HG03460 (cell line): ENCODE data around the gene SF3B2.
A peak's percentile ranks its signal among the peaks of the same experiment; 100 is the strongest.
"Not testable (repeated sequence)": the region's sequence is repeated elsewhere in the genome, so short reads cannot be mapped to it uniquely, and the experiment has no call there.

ENCODE experiments used
- ATAC-seq: cut with Tn5 transposase; IDR thresholded peaks from one replicate; pipeline ENCODE4 v1.9.1; 2021; ENCODE audit not compliant: unreplicated experiment

The SF3B2 gene

DNA sequence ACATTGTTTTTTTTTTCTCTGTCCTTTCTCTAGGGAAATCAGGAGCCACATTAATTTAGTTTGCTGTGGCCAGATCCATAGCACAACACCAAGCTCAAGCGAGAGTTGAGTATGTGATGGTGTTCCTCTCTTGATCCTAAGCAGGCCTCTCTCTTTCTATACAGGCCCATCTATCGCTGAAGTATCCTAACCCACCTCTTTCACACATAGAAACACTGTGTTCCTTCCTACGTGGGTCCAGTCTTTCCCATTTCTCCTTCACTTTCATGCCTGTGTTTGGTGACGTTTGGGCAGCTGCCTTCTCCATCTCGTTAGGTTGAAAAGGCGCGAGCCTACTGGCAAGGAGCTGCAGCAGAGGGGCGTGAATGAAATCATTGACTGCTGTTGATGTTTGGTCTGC, 20.4 kb downstream of the SF3B2 start:
- no peak for ATAC-seq

- no peak for ATAC-seq
These were observed 21.5 kb downstream of the SF3B2 start for GRCh38 chr11:66073669-66074068.

GRCh38 chr11:66075273-66075672, 23.1 kb downstream of the SF3B2 start:
- no peak for ATAC-seq

GRCh38 chr11:66076561-66076960, 24.4 kb downstream of the SF3B2 start:
- no peak for ATAC-seq

- no peak for ATAC-seq
These were observed 25.8 kb downstream of the SF3B2 start for GRCh38 chr11:66077927-66078326.

- not testable (repeated sequence) for ATAC-seq
These were observed 26.8 kb downstream of the SF3B2 start for GRCh38 chr11:66078949-66079348.

DNA sequence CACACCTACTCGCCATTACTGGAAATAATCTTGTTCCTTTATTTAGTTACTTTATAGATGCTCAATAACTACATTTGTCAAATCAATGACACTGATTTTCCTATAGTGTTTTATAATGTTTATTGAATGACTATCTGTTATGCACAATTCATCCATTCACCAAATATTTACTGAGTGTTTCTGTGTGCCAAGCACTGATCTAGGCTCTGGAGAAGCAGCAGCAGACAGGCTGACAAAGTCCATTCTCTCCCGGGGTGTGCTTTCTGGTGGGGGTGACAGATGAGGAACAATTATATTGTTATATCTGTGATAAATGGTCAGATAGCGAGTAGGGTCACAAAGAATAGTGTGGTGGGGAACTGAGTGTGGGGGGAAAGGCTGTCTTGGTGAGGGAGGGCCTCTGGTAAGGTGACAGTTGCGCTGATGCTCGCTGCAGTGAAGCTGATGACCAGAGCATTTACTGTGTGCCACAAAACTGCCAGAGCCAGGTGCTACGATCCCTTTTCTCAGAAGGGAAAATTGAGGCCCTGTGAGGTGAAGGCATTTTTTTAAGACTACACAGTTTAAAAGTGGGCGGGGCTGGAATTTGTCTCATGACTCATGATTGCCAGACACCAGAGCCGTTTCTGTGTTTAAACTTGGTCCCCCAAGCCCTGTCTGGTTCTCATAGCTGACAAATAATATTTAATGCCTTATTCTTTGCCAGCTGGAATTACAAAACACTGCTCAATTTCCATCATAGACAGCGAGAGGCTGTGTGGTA, 28.1 kb downstream of the SF3B2 start:
- ATAC-seq: no peak

DNA sequence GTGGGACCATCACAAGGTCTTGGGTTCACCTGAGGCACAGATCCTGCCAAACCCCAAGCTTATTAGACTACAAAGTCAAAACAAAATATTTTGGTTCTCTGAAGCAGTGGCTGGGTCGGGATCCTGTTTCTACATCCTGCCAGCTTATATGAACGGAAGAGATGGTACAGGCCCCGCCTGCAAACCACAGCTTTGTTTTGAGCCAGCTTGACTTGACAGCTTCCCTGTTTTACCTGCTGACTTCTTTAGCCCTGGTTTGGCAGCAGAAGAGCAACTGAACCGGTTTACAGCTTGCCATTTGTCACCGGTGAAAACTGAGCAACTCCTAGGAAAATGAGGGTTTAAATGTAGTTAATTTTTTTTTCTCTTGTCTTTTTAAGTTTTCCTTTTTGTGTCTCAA, 29.3 kb downstream of the SF3B2 start:
- ATAC-seq: peak; percentile 72

- ATAC-seq: no peak
These were observed 31.0 kb downstream of the SF3B2 start for GRCh38 chr11:66082946-66083698.

DNA sequence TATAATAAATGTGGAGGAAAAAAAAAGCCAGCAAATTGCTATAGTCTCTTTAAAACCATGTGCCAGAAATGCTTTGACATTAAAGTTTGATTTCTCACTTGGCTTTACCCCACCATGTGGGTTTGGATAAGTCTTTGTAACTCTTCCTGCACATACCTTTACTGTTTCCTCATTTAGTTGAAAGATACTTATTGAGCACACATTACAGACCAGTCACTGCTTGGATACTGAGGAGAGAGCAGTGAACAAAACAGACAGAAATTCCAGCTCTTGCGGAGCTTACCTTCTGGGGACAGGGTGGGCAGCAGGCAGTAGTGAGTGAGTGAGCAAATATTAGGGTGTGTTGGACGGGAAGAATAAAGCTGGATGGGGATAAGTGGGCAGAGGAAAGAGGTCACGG, 31.6 kb downstream of the SF3B2 start:
- no peak for ATAC-seq

DNA sequence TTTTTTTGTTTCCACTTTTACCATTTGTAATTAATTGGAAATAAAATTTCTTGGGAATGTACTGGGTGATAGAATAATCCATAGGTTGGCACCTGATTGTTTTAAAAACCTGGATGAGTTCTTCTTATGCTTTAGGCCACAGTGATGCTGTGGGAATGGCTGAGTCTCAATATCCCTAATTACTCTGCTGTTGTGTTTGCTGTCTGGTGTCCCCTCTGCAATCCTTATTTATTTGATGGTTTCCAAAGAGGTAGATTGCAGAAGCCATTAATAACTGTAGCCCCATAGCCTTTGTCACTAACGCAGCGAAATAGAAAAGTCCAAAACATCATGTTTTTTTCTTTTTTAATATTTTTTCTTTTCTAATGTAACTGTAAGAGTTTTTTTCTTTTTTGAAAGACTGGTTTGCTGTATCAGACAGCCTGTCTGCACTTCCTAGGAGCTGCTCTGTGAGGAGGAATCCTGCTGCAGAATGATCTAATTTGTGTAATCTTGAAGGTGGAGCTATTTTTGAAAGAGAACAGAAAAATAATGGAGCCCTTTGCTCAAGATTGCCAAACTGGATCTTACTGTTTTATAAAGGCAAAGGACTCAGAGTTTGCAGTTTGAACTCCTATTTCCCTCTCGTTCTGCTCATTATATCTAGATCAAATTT, 32.8 kb downstream of the SF3B2 start:
- no peak for ATAC-seq

DNA sequence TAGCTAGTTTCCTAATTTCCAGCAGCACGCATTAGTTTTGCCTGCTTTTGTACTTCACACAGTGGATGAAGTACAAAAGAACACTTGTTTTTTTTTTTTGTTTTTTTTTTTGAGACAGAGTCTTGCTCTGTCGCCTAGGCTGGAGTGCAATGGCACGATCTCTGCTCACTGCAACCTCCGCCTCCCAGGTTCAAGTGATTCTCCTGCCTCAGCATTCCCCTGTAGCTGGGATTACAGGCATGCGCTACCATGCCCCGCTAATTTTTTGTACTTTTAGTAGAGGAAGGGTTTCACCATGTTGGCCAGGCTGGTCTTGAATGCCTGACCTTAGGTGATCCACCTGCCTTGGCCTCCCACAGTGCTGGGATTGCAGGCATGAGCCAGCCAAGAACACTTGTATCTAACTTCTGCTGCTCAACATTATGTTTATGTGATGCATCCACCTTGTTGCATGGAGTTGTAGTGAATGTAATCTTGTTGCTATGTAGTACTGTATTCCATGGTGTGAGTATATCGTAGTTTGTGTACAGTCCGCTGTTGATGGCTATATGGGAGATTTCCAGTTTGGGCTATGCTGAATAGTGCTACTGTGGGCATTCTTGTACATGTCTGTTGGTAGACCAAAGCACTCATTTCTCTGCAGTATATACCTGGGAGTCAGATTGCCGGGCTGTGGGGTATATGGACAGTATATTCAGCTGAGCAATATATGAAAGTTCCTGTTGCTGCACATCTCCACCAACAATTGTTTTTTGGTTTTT, 35.2 kb downstream of the SF3B2 start:
- ATAC-seq: no peak

DNA sequence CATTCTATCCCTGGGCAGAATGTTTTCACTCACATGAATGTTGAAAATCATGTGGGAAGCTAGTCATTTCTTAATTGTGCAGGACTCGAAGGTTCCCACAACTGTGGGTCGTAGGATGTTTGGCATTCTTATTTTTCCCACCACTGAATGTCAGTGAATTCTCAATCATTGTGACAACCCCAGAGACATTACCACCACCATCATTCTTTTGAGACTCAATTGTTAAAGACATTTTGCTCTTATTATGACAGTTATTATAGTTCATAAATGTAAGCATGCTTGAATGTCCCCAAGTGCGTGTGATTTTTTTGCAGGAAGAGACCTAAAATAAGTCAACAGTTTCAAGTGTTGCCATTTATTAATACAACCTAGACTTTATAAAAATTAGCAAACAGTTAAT, 36.9 kb downstream of the SF3B2 start:
- ATAC-seq: no peak

DNA sequence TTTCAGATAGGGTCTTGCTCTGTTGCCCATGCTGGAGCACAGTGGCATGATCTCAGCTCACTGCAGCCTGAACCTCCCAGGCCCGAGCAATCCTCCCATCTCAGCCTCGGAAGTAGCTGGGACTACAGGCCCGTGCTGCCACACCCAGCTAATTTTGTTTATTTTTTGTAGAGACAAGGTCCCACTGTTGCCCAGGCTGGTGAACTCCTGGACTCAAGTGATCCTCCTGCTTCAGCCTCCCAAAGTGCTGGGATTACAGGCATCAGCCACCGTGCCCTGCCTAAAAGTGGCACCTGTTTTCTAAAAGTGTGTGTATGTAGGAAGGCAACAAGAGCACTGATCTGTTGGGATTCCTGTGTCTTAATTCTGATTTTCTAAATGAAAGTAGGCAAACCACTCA, 38.1 kb downstream of the SF3B2 start:
- ATAC-seq: no peak

DNA sequence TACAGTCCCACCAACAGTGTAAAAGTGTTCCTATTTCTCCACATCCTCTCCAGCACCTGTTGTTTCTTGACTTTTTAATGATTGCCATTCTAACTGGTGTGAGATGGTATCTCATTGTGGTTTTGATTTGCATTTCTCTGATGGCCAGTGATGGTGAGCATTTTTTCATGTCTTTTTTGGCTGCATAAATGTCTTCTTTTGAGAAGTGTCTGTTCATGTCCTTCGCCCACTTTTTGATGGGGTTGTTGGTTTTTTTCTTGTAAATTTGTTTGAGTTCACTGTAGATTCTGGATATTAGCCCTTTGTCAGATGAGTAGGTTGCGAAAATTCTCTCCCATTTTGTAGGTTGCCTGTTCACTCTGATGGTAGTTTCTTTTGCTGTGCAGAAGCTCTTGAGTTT, 40.0 kb downstream of the SF3B2 start:
- ATAC-seq: not testable (repeated sequence)

DNA sequence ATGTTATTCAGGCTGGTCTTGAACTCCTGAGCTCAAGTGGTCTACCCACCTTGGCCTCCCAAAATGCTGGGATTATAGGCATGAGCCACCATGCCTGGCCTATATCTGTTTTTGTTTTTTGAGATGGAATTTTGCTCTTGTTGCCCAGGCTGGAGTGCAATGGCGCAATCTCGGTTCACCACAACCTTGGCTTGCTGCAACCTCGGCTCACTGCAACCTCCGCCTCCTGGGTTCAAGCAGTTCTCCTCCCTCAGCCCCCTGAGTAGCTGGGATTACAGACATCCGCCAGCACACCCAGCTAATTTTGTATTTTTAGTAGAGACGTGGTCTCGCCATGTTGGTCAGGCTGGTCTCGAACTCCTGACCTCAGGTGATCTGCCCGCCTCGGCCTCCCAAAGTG, 47.6 kb downstream of the SF3B2 start:
- ATAC-seq: not testable (repeated sequence)

GRCh38 chr11:66100272-66101065, 48.3 kb downstream of the SF3B2 start:
- ATAC-seq: no peak

DNA sequence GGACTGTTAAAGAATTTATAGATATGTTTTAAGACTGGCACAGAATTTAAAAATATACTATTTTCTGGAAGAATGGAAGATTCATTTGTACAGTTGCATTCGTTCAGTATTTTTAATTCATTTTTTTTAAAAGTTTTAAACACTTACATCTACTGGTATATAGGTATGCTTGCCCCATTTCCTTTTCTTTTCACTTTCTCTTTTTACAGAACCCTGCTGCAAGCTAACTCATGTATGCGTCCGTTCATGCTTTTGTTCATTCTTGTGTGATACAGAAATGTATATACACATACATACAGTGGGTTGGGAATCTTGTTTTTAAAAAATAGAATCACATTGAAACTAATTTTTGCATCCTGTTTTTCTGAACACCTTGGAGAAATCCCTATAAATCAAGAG, 48.9 kb downstream of the SF3B2 start:
- no peak for ATAC-seq

- no peak for ATAC-seq
These were observed 52.0 kb downstream of the SF3B2 start for GRCh38 chr11:66104057-66104638.
